SH-SY5Y (cell line): ENCODE results near the gene TRIML2.

Source experiments
- GATA2 ChIP-seq: IDR thresholded peaks from 2 replicates; pipeline ENCODE4 v1.6.1; 2011; ENCODE audit warnings: mild to moderate bottlenecking, low read depth, low read length
- GATA3 ChIP-seq: IDR thresholded peaks from 2 replicates; pipeline ENCODE4 v1.6.1; 2011; ENCODE audit warnings: low read depth, mild to moderate bottlenecking, low read length, moderate library complexity

- no peak for TF ChIP-seq GATA3
- no peak for TF ChIP-seq GATA2
Observed at GRCh38 chr4:188092824-188093223, 16.6 kb downstream of the TRIML2 start.
